Measurements from ENCODE around the gene SCMH1.
"Not testable (repeated sequence)": the region's sequence is repeated elsewhere in the genome, so short reads cannot be mapped to it uniquely, and the experiment has no call there.

Gene SCMH1

DNA sequence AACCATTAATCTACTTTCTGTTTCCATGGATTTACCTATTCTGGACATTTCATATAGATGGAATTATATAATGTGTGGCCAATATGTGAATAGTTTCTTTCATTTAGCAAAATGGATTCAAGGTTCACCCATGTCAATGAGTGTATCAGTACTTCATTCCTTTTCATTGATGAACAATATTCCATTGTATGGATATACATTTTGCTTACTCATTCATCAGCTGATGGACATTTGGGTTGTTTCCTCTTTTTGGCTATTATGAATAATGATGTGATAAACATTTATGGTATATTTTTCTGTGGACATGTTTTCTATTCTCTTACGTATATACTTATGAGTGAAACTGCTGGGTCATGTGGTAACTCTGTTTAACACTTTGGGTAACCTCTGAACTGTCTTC is 97.8 kb downstream of the SCMH1 start:
- DNase-seq: no peak

DNA sequence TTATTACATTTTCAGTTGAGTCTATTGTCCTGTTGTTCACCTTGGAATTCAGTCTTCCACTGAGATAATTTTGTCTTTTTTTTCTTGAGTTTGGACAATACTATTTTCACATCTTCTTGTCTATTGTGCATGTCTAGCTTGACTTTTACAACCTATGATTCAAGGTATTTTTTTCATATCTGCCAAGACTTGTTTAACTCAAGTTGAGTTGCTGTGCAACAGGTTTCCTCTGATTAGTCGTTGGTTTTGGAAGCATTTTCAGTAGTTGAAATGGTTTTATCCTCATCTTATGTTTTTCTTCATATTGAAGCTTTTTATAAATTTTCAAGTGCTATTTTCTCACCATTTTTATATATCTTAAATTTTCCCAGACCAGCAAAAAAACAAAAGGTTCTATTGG is 103.6 kb downstream of the SCMH1 start:
- DNase-seq: no peak

DNA sequence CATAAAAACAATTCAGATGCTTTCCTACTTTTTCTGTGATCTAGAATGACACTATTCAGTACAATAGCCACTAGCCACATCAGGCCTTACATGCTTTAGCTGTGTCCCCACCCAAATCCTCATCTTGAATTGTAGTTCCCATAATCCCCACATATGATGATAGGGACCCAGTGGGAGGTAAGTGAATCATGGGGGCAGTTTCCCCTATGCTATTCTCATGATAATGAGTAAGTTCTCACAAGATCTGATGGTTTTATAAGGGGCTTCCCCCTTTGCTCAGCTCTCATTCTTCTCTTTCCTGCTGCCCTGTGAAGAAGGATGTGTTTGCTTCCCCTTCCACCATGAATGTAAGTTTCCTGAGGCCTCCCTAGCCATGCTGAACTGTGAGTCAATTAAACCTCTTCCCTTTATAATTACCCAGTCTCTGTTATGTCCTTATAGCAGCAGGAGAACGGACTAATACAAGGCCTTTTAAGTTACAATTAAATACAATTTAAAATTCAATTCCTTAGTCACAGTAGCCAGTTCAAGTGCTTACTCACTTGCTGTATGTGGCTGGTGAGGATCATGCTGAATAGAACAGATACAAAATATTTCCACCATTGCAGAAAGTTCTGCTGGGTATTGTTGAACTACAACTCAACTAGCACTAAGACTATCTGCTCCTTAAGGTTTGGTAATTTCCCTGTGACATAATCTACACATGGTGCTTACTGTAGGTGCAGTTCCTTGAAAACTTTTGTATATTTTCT is 106.7 kb downstream of the SCMH1 start:
- no peak for DNase-seq

DNA sequence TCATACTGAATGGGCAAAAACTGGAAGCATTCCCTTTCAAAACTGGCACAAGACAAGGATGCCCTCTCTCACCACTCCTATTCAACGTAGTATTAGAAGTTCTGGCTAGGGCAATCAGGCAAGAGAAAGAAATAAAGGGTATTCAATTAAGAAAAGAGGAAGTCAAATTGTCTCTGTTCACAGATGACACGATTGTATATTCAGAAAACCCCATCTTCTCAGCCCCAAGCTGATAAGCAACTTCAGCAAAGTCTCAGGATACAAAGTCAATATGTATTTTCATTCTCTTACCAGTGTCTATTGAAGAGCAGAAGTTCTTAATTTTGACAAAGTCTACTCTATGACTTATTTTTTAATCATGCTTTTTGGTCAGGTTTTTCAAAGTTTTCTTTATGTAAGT is 107.8 kb downstream of the SCMH1 start:
- DNase-seq: not testable (repeated sequence)

DNA sequence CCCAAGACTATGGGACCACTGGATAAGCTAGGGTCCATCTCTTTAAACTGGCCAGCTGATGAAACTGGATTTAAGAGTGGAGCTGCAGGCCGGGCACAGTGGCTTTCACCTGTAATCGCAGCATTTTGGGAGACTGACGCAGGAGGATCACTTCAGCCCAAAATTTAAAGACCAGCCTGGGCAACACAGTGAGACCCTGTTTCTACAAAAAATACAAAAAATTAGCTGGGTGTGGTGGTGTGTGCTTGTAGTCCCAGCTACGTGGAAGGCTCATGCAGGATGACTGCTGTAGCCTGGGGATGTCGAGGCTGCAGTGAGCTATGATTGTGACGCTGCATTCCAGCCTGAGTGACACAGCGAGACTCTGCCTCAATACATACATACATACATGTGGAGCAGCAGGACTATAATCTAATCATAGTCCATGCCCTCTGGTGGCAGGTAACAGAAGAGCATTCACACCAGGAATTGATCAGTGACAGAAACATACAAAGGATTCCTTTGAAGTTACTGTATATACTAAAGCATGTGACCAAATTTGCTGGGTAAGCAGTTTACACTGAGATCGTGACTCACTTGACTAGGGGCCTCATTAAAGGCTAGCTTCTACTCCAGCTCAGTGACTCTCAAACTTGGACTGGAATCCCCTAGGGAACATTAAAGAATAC is 119.1 kb downstream of the SCMH1 start:
- DNase-seq: no peak

DNA sequence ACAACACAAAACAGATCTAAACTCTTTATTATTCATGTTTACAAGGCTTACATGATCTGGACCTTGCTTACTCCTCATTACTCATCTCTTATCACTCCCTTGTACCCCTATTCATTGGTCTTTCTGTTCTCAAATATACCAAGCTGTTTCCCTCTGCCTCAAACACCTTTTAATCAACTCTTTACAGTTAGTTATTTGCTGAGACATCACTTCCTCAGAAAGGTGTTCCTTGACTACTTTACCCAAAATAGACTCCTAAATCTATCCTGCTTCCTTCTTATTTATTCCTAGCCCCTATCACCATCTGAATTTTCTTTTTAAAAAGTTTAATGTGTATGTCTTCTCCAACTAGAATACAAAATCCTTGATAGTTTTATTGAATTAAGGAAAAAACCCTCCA is 120.0 kb downstream of the SCMH1 start:
- no peak for DNase-seq

DNA sequence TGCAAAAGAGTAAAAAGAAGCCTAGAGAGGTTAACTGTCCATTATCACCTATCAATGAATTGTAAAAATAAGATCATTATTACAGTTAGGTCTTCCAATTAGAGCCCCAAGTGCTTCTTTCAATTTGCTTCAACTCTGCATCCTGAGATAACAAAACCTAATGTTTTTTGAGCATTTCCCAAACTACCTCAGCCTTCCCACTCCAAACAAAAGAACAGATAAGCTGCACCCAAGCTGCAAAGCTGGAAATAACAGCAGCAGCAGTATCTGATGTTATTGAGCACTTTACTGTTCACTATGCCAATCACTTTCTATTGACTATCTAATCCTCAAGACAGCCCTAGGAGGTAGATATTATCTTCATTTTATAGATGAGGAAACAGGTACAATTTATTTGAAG is 123.5 kb downstream of the SCMH1 start:
- DNase-seq: no peak

DNA sequence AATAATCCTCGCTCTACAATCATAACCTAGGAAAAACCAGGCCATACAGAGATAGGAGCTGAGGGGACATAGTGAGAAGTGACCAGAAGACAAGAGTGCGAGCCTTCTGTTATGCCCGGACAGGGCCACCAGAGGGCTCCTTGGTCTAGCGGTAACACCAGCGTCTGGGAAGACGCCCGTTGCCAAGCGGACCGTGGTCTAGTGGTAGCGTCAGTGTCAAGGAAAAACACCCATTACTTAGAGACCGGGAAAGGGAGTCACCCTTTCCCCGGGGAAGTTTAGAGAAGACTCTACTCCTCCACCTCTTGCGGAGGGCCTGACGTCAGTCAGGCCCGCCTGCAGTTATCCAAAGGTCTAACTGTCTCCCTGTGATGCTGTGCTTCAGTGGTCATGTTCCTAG is 124.9 kb downstream of the SCMH1 start:
- DNase-seq: not testable (repeated sequence)

DNA sequence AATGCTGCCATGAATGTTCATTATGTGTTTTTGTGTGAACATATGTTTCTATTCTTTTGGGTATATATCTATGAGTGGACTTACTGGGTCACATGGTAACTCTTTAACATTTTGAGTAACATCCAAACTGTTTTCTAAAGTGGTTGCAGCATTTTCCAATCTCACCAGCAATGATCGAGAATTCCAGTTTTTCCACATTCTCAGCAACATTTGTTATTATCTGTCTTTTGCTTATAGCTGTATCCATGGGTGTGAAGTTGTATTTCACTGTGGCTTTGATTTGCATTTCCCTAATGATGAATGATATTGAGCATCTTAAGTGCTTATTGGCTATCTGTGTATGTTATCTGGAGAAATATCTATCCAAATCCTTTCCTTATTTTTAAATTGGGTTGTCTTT is 131.4 kb downstream of the SCMH1 start:
- DNase-seq: no peak

DNA sequence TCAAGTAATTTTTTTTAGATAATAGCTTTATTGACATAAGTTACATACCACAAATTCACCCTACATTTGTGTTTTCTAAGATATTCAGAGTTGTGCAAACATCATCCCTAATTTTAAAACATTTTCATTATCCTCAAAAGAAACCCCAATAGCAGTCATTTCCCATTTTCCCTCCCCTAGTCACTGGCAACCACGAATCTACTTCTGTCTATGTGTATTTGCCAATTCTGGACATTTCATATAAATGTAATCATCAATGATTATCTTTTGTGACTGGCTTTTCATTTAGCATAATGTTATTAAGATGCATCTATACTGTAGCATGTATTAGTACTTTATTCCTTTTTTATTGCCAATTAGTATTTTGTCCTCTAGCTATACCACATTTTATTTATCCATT is 131.8 kb downstream of the SCMH1 start:
- no peak for DNase-seq

DNA sequence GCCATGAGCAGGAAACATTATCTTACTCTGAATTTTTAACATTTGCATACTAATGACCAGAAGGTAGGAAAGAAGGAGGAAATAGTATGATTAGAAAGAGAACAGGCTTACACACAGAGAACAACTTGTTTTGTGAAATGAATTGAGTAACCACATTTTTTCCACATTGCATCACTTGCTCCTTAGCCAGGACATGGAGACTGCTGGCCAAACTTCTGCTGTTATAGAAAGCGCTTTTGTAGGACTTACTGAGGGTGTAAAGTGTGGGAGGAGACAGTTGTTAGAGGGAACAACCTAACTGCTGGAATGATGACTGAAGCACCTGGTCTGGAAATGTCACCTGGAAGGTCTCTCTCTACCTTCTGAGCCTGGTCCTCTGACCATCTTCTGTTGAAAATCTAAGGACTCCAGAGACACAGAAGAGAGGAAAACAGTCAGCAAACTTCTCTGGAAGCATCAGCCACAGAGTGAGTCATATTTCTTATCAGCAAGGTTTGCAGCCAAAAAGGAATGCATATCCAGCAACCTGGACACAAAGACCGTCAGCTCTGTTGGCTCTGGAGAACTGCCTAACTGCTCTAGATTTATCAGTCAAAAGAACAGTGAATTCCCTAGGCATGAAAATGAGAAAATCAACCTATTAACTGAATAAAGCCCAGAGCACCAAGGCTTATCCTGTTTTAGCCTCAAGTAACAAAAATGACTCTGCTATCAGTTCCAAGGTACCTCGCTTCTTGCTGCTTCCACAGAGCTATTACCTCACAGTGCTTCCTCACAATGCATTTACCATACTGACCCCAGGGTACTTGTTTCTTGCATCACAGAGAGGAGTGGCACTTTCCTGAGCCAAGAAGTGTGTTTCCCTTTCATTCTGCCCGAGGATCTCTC is 132.6 kb downstream of the SCMH1 start:
- DNase-seq: no peak

DNA sequence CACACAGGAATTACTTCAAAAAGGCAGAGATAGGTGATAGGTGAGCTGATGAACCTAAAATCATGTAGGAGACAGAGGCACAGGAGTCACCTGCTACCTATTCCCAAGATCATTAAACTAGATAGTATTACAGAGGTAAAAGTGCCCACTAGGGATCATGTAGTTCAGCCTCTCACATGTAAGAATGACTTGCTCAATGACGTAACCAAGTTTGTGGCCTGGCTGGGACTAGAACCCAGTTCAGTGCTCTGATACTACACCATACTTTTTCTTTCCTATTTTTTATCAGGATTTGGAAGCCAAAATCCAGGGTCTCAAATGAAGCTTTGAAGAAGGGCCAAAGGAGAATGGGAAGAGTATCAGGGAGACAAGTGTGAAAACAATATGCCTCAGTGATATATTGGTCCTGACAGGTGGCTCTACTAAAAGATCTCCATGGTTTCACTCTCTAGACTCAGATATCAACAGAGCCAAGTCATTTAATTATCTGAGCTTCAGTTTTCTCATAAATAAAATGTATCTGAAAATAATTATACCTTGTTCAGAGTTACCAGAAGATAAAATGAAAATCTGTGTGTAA is 133.3 kb downstream of the SCMH1 start:
- no peak for DNase-seq

DNA sequence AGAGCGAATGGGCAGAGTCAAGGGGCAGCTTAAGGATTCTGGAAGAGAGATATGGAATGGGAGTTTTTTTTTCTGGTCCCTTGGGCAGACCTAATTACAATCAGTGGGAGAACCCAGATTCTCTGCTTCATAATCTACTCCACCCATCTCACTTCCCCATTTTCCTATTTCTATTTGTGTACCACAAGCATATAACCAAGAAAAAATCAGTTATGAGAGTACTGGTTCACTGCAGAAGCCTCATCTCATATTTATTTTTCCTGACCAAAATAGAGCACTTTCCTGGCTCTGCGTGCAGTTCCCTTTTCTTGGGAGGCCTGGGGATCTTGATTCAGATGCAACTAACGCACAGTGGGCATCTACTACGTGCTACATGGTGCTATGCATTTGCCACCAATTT is 138.3 kb downstream of the SCMH1 start:
- no peak for DNase-seq

DNA sequence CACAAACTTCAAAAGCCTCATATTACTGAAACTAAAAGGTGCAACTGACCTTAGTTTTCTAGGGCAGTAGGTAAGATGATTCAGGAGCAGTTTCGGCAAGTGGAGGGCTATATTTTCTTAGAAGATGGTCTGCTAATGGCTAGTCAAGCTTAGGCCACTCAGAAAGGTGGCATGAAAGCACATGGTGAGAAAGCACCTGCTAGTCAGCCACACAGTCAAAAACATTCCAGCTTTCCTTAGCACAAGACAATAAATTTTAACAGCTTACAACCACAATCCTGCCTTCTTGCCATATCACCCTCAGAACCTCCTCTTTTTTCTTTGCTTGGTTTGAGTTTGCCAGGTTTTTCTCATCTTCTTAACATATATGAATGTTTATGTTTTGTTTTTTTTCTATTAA is 139.5 kb downstream of the SCMH1 start:
- no peak for DNase-seq

DNA sequence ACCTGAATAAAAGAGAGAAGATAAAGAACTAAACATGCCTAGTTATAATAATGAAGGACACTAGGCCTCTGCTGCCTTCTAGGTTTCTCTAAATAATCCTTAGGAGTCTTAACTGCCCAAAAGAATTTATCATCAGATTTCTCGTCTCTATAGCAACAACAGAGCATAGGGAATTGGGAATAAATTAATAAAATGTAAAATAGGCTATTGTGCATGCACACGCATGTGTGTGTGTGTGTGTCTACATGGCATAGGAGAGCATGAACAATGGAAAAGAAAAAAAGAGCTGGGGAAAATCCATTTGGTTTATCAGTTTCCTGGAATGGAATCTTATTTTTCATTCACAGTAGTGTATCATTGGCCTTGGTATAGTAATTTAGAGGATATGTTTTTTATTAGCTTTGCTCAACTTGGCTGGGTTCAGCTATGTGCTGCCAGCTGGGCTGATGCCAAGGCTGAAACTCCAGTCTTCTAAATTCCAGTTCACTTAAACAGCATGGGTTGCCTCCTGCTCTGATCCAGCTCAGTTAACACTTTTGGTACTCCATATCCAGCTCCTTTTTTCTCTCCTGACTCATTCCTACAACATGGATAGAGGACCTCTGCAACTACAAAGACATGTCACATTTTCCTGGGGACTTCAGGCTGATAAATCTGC is 140.0 kb downstream of the SCMH1 start:
- no peak for DNase-seq

DNA sequence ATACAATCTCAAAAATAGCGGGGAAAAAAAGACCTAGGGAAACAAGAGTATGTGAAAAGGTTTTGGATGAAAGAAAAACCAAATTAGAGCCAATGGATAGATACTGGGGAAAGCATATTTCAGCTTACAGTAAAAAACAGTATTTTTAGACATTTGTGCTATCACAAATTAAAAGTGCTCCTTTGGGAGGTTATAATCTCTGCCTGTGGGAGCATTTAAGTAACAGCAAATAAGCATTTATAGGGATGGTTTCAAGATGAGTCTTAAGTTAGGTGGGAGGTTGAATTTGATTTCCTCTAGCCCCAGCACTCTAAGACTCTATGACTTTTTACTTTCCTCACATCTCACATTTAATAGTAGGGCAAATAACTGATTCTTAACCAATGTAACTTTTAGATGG is 141.0 kb downstream of the SCMH1 start:
- DNase-seq: no peak

DNA sequence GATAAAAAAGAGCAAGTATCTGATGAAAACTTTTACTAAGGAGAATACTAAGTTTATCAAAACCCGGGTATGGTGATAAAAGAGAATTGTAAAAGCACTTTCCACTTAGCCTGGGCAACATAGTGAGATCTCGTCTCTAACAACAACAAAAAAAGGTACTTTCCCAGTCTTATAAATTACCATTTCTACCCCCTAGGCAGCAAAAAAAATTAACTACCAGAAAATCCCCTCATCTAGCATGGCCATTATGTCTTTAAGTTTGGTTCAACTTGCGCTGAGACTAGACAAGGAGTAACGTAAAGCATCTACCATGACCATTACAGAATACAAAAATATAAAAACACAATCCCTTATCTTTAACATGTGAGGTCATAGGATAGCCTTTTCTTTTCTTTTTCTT is 141.9 kb downstream of the SCMH1 start:
- no peak for DNase-seq

DNA sequence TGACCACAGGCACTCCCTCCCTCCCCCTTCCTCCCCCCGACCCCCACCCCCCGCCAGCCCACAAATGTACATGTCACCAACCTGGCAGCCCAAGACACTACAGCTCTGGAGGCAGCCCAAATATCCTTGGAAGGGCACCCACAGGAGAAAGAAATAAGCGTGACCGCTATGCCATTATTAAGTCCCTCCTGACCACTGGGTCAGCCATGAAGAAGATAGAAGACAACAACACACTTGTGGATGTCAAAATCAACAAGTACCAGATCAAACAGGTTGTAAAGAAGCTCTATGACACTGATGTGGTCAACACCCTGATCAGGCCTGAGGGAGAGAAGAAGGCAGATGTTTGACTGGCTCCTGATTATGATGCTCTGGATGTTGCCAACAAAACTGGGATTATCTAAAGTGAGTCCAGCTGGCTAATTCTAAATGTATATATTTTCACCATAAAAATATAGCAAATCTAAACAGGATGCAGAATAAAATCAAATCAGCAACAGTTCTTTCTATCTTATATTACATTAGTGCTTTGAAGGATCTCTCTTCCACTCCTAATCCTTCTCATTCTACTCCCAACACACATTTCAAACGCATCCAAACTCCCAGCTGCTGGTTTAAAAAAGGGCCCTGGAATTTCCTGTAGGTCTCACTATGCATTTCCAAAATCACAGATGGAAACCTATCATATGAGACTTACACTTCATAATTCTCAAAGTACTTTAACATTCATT is 143.2 kb downstream of the SCMH1 start:
- no peak for DNase-seq

DNA sequence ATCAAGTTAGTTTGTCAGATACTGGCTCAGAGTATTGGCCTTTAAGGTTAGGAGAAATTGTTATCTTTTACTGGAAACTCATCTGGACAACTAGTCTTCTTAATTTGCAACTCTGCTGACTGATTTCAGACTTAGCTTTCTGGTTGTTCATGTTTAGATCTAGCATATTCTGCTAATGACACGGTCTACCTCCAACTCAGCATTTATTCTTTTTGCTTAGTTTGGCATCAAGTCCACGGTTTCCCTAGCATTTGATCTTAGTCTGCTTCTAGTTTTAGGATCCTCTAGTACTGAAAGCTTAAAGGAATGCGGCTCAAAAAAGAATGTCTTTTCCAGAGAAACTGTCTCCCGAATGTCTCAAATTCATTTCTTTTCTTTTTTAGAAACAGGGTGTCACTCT is 145.0 kb downstream of the SCMH1 start:
- DNase-seq: no peak

DNA sequence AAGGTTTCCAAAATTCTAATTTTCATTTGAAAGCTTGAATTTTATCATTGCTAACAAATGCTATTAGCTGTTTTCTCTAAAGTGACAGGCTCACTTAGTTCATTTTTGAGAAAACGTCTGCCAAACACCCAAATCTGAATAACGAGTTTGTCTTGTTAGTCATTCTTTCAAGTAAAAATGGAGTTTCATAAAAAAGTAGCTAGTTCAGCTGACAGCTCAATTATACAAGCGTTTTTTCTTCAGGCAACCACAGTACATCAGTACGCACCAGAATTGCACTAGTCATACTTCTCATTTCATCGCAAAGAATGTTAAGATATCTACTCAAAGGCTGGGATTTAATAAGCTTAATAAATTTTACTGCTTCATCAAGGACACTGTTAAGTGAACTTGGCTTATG is 148.3 kb downstream of the SCMH1 start:
- DNase-seq: no peak

DNA sequence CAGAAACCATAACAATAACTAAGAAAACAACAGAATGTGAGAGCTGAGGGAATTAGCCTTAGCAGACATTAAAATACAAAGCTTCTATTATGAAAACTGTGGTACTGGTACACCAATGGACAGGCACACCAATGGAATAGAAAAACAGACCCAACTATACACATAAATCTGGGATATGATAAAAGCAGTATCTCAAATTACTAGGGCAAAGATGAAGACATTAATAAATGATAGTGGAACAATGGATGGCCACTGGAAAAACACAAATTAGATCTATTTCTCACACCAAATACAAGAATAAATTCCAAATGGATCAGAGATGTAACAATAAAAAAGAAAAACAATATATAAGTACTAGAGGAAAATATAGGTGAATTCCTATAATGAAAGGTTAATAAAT is 155.2 kb downstream of the SCMH1 start:
- DNase-seq: no peak

DNA sequence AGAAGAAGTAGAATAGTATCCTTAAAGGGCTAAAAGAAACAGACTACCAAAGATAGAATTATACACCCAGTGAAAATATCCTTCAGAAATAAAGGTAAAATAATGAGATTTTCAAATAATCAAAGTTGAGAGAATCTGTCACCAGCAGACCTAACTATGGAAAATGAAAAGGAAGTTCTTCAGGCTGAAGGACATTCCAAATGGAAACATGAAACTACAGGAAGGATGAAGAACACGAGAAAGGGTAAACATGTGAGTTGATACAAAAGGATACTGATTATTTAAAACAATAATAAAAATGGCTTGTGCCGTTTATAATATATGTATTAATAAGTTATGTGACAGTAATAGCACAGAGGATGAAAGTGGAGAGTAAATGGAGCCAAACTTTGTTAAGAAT is 163.5 kb downstream of the SCMH1 start:
- no peak for DNase-seq
